Smooth muscle cell (in vitro differentiated cells): ENCODE data around the gene LAMA1. TPM values are rescaled to one million over a fixed set of nuclear protein-coding genes. Genes with fewer than 3 reads are reported as not detected.

Experiments used
- DNase-seq: peaks from one replicate; lab custom pipeline; 2025; ENCODE audit not compliant: unreplicated experiment; lab: John Stamatoyannopoulos, UW
- H2AFZ ChIP-seq: fragments of 200-600 bp; sonication (generic); 2 replicates; pipeline ENCODE4 v1.6.0; 2016; ENCODE audit warnings: antibody characterized with exemption, low read depth, mild to moderate bottlenecking
- H3F3A ChIP-seq: fragments of 200-600 bp; sonication (generic); 2 replicates; pipeline ENCODE4 v1.6.0; 2017; ENCODE audit warnings: antibody characterized with exemption, low read depth
- H3K27ac ChIP-seq: fragments of 200-600 bp; sonication (generic); 2 replicates; pipeline ENCODE4 v1.5.1; 2016; ENCODE audit warnings: low read depth, mild to moderate bottlenecking
- H3K27me3 ChIP-seq: fragments of 200-600 bp; sonication (generic); 2 replicates; pipeline ENCODE4 v1.6.1; 2016; ENCODE audit warnings: low read depth, mild to moderate bottlenecking
- H3K36me3 ChIP-seq: fragments of 200-600 bp; sonication (generic); 2 replicates; pipeline ENCODE4 v1.5.1; 2016; ENCODE audit warnings: low read depth
- H3K4me1 ChIP-seq: fragments of 200-600 bp; sonication (generic); 2 replicates; pipeline ENCODE4 v1.5.1; 2016; ENCODE audit warnings: low read depth
- H3K4me2 ChIP-seq: fragments of 200-600 bp; sonication (generic); 2 replicates; pipeline ENCODE4 v1.6.0; 2016; ENCODE audit warnings: mild to moderate bottlenecking
- H3K4me3 ChIP-seq: fragments of 200-600 bp; sonication (generic); 2 replicates; pipeline ENCODE4 v1.5.1; 2016; ENCODE audit warnings: mild to moderate bottlenecking
- H3K79me2 ChIP-seq: fragments of 200-600 bp; sonication (generic); 2 replicates; pipeline ENCODE4 v1.6.0; 2016; ENCODE audit warnings: low read depth, mild to moderate bottlenecking
- H3K9ac ChIP-seq: fragments of 200-600 bp; sonication (generic); 2 replicates; pipeline ENCODE4 v1.6.0; 2016; ENCODE audit warnings: low read depth
- H3K9me3 ChIP-seq: fragments of 200-600 bp; sonication (generic); replicated peaks from 2 replicates; pipeline ENCODE4 v1.5.1; 2016; ENCODE audit warnings: low read depth
- H4K20me1 ChIP-seq: fragments of 200-600 bp; sonication (generic); 2 replicates; pipeline ENCODE4 v1.6.0; 2016; ENCODE audit warnings: low read depth
- CTCF ChIP-seq: fragments of 200-600 bp; sonication (generic); IDR thresholded peaks from 2 replicates; pipeline ENCODE4 v1.5.1; 2017; ENCODE audit warnings: borderline replicate concordance, mild to moderate bottlenecking, antibody characterized with exemption; ENCODE audit not compliant: insufficient read depth, poor library complexity, severe bottlenecking
- WGBS: methylation state at CpG from one replicate; pipeline ENCODE4 v1.1.7; 2016; ENCODE audit warnings: low lambda C conversion rate; 5-methylcytosine and 5-hydroxymethylcytosine counted together
- polyA plus RNA-seq: library from polyadenylated mRNA; unstranded; fragments of >200 nt; fragmentation: Nextera tagmentation; extraction: Ambion mirVana; gene quantifications from 2 replicates; pipeline ENCODE4 v1.2.1, GENCODE V29; 2016
- total RNA-seq: library from RNA; depleted of rRNA; stranded (reverse); fragments of >200 nt; gene quantifications from 2 replicates; pipeline ENCODE4 v1.2.3, GENCODE V29; 2014

LAMA1 gene
- total and polyA plus RNA-seq, 2 experiments from 2014 or later, result 6.7 to 9.7 TPM

GRCh38 chr18:7068871-7069590 is 48.6 kb downstream of the LAMA1 start:
- H3K4me2 ChIP-seq, result no peak overlapping the region
- 89% methylated on average over 9 of the region's 9 CpGs for WGBS
- no peak overlapping the region for H2AFZ ChIP-seq
- H3K9me3 ChIP-seq, result no peaks in the 10 kb centered on the region
- H3K27me3 ChIP-seq, result no peaks in the 10 kb centered on the region
- no peaks in the 10 kb centered on the region for H4K20me1 ChIP-seq
- H3K27ac ChIP-seq, result no peak overlapping the region
- H3K36me3 ChIP-seq, result no peaks in the 10 kb centered on the region
- no peak overlapping the region for H3K4me3 ChIP-seq
- H3F3A ChIP-seq, result no peaks in the 10 kb centered on the region
- TF ChIP-seq CTCF, result no peak
- H3K79me2 ChIP-seq, result no peaks in the 10 kb centered on the region
- H3K4me1 ChIP-seq, result peaks cover 4% of the 10 kb centered on the region
- no peak overlapping the region for H3K9ac ChIP-seq
- no peak for DNase-seq

DNA sequence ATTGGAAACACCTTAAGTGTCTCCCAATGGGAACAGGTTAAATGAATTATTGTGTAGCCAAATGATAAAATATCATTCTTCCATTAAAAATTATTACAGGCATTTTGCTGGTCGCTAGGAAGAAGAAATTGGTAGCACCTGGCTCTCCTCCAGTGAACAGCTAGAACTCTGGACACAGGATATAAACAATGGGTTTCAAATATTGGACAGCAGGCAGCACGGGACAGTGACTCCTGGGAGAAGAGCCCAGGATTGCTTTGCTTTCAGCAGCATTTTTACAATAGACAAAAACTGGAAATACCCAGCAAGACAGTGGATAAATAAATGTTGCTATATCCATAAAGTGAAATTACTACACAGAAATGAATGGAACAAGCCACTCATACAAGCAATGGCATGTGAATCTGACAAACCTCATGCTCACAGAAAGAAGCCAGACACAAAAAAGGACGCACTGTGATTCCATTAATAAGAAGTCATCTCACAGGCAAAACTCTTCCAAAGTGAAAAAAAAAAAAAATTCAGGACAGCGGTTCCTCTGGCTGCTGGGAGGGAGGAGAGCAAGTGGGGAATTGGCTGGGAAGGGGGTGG is 50.5 kb downstream of the LAMA1 start:
- H3K4me2 ChIP-seq, result no peak overlapping the region

GRCh38 chr18:7065736-7066135 is 51.9 kb downstream of the LAMA1 start:
- 93% methylated on average over 5 of the region's 5 CpGs for WGBS
- H3K9ac ChIP-seq, result no peak overlapping the region
- no peaks in the 10 kb centered on the region for H3K79me2 ChIP-seq
- H2AFZ ChIP-seq, result no peak overlapping the region
- DNase-seq, result no peak
- H3K27me3 ChIP-seq, result no peaks in the 10 kb centered on the region
- H4K20me1 ChIP-seq, result no peaks in the 10 kb centered on the region
- no peak overlapping the region for H3K27ac ChIP-seq
- TF ChIP-seq CTCF, result no peak
- H3K9me3 ChIP-seq, result no peaks in the 10 kb centered on the region
- H3K4me2 ChIP-seq, result no peak overlapping the region
- H3K4me1 ChIP-seq, result peaks cover 4% of the 10 kb centered on the region
- H3K36me3 ChIP-seq, result no peaks in the 10 kb centered on the region
- H3F3A ChIP-seq, result no peaks in the 10 kb centered on the region
- no peak overlapping the region for H3K4me3 ChIP-seq

More for the DNA sequence above, 50.5 kb downstream of the LAMA1 start:
- no peaks in the 10 kb centered on the region for H3K79me2 ChIP-seq
- H3F3A ChIP-seq, result no peaks in the 10 kb centered on the region
- H2AFZ ChIP-seq, result no peak overlapping the region
- H4K20me1 ChIP-seq, result no peaks in the 10 kb centered on the region
- WGBS, result 76% methylated on average over 4 of the region's 4 CpGs
- no peaks in the 10 kb centered on the region for H3K27me3 ChIP-seq
- no peaks in the 10 kb centered on the region for H3K9me3 ChIP-seq
- no peaks in the 10 kb centered on the region for H3K36me3 ChIP-seq
- TF ChIP-seq CTCF, result no peak
- H3K4me1 ChIP-seq, result peaks cover 4% of the 10 kb centered on the region
- no peak for DNase-seq
- H3K9ac ChIP-seq, result no peak overlapping the region
- no peak overlapping the region for H3K4me3 ChIP-seq
- H3K27ac ChIP-seq, result no peak overlapping the region
